SIG-M5 treated with dmso at 0.1 percent for 504 hours (cell line): ENCODE results near the gene TRPM3.
"Not testable (repeated sequence)": the region's sequence is repeated elsewhere in the genome, so short reads cannot be mapped to it uniquely, and the experiment has no call there.

Source experiments
- DNase-seq: peaks from one replicate; lab custom pipeline; 2025; ENCODE audit not compliant: unreplicated experiment; lab: John Stamatoyannopoulos, UW

The TRPM3 gene

DNA sequence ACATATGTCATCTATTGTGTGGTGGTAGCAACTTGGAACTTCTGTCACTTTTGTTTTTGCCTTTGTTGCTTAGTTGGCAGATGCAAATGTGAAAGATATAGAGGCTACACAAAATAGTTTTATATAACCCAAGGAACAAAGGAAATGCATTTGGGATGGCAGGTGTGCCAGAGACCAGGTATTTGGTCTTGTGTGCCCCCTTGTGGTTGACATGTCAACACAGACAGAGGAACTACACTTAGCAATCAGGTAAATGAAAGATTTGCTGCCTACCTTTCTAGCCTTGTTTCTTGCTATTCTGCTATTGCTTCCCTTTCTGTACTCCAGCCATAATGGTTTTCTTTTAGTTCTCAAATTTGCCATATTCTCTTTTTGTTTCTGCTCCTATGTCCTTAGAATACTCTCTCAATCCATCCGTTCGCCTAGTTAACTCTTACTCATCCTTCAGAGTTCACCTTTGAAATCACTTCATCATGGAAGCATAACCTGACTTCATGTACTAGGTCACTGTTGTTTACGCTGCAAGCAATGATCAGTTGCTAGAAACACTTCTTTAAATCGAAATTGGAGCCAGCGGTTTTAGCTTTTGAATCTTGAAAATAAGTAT, 119.5 kb downstream of the TRPM3 start:
- peak; percentile 0 for DNase-seq

DNA sequence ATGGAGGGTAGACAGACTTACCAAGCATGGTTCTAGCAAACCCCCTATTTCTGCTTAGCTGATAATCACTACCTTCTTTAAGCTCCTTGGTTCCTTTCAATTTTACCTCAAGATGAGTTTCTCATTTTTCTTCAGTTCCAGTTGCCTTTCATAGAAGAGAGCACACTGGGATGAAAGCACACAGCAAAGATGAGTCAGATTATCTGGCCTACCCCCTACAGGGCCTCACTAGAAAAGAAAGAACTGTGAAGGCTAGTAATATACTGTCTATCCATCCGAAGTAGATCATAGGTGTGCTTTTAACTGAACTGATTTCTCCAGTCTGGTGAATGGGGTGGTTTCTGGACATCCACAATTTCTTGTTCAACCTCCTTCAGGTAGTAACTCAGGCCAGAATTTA, 122.5 kb downstream of the TRPM3 start:
- DNase-seq = no peak

DNA sequence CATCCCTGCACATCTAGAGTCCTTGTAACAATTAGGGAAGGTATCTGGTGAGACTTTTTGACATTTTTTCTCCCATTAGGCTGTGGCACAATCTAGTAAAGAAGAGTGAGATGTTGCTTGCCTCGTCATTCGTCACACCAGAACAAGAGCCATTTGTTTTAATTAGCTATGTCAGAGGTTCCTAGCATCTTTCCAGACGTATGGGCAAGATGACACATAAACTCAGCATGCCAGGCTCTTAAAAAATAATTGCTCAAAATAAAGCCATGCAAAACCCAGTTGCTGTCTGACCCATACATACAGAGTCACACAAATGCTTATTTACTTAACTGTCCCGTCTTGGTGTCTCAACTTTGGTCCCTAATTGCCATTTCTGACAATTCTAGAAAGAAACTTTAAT, 125.9 kb downstream of the TRPM3 start:
- DNase-seq = no peak

DNA sequence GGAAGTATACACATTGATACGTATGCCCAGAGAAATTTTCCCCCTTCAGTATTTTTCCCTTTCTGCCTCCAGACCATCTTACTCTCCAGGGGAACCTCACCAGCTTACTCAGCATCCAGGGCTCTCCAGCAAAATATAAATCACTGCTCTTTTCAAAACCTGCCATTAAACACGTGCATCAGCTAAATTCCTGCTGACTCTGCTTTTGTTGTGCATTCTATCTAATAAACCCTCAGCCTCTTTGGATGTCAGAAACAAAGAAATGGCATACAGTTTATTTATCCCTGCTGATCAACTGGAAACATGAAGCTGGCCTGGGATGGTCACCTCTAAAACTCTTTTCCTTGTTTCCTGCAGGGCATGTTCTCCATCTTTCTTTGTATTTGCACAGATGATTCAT, 126.8 kb downstream of the TRPM3 start:
- no peak for DNase-seq

DNA sequence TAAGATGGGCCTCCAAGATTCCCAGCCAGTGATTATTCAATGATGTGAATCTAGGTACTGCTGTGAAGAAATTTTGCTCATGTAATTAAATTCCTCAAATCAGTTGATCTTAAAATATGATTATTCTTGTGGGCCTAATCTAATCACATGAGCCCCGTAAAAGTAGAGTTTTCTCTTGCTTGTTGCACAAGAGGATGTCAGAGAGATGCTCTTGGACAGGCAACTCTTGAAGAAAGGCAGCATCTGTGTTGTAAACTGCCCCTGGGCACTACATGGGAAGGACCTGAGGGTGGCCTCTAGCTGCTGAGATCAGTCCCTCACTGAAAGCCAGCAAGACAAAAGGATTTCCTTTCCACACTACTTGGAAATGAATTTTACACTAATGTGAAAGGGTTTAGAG, 132.9 kb downstream of the TRPM3 start:
- DNase-seq = no peak

DNA sequence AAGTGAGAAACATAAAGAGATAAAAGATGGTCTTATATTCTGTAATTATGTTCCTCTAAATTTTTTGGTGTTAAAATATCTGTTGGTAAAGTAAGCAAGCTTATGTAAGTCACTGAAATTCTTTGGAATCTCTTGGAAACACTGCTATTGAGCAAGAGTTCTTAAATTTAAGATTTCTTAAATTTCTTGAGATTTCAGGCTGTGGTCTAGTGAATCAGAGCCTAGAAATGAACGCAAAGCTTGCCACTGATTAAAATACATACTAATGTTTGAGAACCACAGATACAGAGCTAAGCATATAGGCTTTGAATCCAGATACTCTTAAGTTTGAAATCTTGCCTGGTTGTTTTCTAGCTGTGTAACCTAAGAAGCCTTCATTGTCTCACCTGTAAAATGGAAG, 133.4 kb downstream of the TRPM3 start:
- DNase-seq = no peak

DNA sequence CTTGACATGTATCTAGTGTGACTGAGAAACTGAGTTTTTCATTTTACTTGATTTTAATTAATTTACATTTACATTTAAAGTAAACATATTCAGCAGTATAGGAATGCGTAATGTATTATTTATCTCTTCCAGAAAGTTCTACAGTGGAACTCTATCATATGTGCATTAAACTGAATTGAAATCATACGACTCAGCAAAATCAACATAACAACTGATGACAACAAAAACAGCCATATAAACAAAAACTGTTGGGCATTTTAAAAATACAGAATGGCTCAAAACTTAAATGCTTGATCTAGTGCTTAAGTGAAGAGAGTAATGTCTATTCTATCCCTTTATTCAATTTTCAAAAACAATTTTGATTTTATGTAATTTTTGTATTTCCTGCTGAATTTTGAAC, 134.4 kb downstream of the TRPM3 start:
- no peak for DNase-seq

DNA sequence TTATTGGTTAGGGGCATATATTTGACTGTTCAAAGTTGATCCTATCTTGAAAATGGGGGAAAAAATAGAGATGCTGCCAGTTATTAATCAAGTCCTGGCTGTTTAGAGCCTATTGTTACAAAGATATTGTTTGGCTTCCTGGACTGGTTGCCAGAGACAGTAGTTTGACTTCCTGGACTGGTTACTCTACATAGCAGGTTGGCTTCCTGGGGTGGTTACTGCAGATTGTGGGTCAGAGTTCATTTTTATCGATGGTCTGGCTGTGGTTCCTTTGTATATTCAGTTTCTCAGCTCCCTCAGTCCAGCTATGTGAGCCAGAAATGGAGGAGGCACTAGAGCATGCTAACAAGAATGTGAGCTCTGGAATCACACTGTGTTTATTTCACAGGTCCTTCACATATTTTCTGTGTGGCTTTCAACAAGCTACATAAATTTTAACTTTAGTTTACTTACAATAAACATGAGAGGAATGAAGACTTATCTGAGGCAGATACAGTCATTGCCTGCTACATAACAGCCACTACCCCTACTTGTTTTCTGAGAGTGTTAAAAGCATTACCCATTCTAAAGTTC, 137.6 kb downstream of the TRPM3 start:
- DNase-seq = no peak

DNA sequence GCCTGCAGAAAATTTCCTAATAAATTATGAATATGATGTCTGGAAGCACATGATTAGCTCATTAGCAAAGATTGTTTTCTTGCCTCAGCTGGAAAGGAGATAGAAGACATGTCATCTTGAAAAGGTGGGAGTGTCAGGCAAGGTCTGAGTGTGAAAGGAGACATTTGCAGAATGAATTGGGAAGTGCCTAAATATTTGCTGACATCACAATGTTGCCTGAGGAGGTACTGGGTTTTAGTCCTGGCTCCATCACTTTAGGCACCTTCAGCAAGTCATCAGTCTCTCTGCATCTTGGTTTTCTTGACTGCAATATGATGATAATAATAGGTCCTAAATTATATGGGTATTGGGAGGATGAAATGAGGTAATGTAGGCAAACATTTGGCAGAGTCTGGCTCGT, 140.1 kb downstream of the TRPM3 start:
- no peak for DNase-seq

DNA sequence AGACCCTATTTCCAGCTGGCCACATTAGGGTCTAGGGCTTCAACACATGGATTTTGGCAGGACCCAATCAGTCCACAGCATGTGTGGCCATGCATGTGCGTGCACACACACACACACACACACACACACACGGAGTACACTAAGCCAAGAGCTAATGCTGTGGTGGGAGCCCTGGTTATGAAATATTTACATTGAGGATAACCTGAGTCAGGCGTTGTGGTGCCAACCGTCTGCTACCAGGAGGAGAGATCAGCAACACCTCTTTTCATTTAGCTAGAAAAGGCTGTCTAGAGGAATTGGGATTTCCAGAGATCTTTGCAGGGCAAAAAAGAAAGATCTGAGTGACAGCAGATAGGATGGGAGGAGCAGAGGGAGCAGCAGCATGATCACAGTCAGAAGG, 141.5 kb downstream of the TRPM3 start:
- no peak for DNase-seq

DNA sequence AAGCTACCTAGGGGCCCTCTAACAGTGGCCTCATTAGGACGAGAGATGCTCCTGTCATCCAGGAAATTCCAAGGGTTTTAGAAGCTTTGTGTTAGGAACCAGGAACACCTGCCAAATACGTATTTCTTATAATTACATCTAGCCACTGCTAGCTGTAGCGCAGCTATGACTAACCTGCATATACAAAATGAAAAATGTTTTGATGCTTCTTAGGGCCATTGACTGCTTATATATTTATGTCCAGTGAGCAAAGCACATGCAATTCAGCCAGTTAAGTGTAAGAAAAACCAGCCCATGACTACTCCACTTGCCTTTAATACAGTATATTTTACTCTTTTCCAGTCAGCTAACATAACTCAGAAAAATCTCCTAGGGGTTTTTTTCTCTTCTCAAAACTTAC, 143.3 kb downstream of the TRPM3 start:
- DNase-seq = no peak

DNA sequence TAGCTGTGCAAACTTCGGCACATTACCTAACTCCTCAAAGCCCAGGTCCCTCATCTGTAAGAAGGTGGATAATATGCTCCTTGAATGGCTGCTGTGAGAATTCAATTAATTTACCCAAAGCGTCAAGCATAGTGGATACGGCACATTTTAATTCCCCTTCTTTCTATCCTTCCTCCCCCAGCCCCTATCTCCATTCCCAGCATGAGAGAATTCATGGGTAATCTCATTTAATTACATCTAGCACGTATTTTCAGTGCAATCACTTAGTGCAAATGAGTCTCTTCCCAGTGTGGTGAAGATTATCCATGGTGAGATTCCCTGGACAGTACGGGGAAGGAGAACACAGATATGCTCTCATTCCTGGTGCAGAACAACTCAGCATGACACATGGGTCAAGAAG, 145.6 kb downstream of the TRPM3 start:
- DNase-seq = no peak

DNA sequence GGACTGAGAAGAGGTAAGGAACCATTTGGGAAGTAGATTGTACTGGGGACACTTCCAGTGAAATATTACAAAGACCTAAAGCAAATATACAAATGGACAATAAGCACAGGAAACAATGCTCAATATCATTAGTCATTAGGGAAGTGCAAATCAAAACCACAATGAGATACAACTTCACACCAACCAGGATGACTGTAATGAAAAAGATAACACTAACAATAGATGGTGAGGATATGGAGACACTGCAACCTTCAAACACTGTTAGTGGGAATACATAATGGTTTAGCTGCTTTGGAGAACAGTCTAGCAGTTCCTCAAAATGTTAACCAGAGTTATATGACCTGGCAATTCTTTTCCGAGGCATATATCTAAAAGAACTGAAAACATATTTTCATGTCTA, 149.7 kb downstream of the TRPM3 start:
- no peak for DNase-seq

DNA sequence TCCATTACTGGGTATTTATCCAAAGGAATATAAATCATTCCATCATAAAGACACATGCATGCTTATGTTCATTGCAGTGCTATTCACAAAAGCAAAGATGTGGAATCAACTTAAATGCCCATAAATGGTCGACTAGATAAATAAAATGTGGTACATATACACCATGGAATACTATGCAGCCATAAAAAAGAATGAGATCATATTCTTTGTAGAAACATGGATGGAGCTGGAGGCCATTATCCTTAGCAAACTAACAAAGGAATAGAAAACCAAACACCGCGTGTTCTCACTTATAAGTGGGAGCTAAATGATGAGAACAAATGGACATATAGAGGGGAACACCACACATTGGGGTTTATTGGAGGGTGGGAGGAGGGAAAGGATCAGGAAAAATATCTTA, 155.0 kb downstream of the TRPM3 start:
- not testable (repeated sequence) for DNase-seq

DNA sequence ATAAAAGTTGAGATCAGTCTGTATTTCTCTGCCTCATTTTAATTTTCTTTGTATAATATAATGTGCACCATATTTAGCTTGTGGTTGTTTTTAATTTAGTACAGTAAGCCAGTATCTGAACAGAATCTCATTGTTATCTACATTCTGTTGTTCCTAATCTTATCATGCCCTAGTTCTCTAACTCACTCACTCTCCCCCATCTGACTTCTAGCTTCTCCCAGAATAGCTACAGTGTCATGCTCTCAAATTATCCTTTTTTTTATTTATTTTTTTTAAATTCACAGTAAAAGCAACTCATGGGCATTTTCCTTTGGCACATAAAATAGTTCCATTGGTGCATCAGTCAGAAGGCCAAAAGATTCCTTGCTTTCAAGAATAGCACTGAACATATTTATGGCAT, 156.6 kb downstream of the TRPM3 start:
- no peak for DNase-seq

DNA sequence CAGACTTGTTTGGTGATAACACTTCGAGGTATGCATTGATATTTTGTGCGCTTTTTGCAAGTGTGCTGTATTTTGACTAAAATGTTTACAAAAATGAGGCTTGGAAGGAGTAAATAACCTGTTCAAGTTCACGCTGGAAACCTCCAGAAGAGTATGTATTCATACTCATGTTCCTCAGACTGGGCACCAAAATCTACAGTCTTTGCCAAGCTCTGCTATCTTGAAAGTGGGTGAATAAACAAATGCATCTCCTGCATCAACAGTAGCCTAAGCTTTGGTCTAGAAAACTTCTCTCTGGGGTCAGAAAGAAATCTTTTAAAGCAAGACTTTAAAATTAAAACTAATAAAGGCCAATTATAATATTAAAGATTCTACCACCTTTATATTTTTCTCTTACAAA, 157.9 kb downstream of the TRPM3 start:
- no peak for DNase-seq

DNA sequence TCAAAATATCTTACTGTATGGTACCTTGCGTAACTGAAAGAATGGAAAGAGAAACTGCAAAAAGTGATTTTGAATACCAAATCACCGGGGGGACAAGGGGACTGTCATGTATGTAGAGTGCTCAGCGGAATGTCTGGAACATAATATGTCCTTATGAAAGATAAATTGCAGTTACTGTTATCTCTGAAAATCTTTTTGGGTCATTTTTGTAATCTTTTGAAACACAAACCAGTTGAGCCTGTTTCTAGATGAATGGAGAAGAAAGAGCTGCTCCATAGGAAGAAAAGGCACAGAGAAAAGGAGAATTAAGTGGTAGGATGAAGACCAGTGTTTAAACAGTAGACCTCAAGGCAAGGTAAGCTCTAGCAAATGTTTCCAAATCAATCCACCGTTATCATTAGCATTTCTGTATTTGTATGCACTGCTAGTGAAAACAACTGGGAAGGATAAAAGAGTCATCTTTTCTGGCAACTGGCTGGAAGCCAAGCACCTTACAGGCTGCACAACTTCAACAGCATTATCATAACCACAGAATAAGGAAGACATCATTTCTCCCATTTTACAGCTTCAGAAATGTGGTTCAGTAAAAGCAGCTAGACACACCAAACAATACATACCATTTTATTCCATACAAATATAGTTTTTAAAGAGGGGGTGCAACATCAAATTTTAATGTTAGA, 158.5 kb downstream of the TRPM3 start:
- no peak for DNase-seq

DNA sequence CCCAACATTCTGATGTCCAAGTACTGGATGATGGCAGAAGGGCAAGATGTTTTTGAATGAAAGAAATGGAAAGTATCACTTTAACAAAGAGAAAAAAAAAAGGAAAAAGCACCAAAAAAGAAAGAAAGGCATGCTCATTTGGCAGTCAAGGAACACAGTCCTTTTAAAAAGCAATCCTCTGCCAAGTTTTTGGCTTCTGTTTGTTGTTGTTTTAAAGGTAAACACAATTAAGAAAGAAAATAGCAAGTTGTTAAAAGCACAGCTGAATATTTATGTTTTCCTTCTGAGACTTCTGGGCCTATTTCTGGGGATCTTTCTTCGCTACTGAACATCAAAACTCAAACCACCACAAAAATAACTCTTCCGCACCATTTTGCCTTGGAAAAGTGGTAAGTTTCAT, 162.1 kb downstream of the TRPM3 start:
- no peak for DNase-seq

DNA sequence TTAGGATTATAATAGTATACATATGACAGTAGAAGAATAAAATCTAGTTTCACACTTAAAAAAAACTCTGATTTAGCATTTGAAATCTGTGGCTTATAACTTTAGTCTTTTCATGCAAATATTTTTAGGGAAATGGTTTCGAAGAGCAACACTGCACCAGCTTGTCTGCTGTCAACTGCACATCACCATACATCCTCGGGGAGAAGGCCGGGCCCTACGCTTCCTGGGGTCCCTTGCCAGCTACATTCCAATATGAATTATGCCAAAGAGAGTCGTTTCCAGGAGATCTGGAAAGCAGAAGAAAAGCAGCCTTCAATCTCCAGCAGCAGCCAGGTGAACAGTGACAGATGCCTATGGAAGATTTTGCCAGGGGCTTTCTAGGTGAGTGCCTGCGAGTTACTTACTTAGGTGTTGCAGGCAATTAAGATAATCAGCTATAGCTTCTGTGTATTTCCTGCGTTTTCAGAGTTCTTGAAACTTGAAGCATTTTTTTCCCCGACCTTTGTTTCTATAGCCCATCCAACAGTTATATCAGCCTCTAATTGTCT, 166.8 kb downstream of the TRPM3 start:
- DNase-seq = no peak

DNA sequence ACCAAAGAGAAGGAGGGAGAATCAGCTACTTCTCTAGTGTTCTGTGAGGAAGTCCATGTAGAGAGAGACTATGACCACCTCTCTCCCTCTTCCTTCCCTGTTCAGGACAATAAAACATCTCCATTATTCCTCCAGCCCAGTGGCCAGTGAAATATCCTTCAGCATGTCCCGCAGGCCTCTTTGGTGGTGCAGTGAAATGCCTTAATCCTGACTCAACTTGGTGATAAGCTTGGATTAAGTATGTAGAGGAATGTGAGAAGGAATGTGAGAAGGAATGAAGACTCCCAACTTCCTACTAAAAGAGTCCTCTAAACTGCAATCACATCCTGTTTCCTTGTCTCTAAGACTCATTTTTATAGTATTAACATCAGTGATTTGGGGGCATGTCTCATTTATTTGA, 167.3 kb downstream of the TRPM3 start:
- no peak for DNase-seq

DNA sequence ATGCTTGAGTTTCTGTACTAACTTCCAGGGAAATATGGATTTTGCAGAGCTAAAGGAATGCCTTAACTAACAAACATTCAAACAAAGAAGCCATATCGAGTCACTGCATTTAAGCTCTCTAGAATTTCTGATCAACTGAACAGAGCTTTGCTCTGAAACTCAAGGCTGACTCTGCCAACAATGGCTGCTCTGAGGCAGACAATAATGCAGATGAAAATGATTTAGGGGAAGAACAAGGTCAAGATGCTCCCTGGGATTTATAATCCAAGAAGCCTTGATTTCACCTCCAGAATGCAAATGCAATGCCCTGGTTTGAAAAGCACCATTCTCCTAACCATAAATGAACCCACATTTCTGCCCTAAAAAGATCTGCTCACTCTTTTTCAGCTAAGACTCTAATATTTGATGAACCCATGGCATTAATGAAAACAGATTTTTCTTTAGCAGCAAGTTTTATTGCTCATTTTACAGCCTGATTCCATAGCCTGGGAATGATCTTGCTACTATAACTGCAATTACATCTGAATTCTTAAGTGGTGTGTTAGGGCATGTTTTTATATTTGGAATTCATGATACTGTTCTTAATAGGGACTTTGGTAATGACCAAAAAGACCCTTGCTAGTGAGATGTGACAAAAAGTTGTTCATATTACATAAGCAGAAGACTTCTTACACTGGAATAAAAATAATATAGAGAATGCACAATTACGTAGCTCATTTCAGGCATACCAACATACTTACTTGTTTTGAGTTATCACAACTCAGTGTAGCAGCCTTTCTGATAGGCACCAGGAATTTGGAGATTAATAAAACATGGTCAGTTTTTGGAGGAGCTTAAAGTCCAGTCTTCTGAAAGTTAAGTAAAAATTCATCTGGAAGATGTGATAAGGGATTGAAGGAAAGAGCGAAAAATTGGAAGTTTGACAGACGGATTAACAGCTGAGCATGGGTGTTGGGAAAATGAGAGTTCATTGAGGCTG, 169.4 kb downstream of the TRPM3 start:
- no peak for DNase-seq
